AG09309 (cell line): ENCODE results near the gene SMARCB1.

Experiments
- DNase-seq: peaks from one replicate; pipeline ENCODE4 v3.0.0-alpha.2; 2010; ENCODE audit warnings: low read depth
- H3K4me3 ChIP-seq: 2 replicates; pipeline ENCODE4 v1.5.1; 2011; ENCODE audit warnings: mild to moderate bottlenecking, low read depth, low read length, moderate library complexity; ENCODE audit not compliant: control insufficient read depth
- CTCF ChIP-seq: IDR thresholded peaks from 2 replicates; pipeline ENCODE4 v1.5.1; 2011; ENCODE audit warnings: mild to moderate bottlenecking, low read depth, low read length, inconsistent platforms; ENCODE audit not compliant: insufficient read depth, control insufficient read depth; ENCODE audit errors: missing control alignments

The SMARCB1 gene

GRCh38 chr22:23752750-23753149 is 34.0 kb upstream of the SMARCB1 start:
- H3K4me3 ChIP-seq: no peak overlapping the region
- TF ChIP-seq CTCF: no peak
- no peak for DNase-seq

GRCh38 chr22:23753385-23753784 is 33.4 kb upstream of the SMARCB1 start:
- TF ChIP-seq CTCF: no peak
- DNase-seq: no peak
- H3K4me3 ChIP-seq: no peak overlapping the region

GRCh38 chr22:23754220-23754919 is 32.4 kb upstream of the SMARCB1 start, which contains the start of gene VPREB3:
VPREB3 (minus strand) TSS chr22:23754425; CDS start chr22:23754363, 62 bp downstream.
- no peak for DNase-seq
- H3K4me3 ChIP-seq: no peak within 1 kb of the TSS
- no peak for TF ChIP-seq CTCF

GRCh38 chr22:23754980-23755636 is 31.7 kb upstream of the SMARCB1 start:
- TF ChIP-seq CTCF: no peak
- DNase-seq: no peak
- no peak overlapping the region for H3K4me3 ChIP-seq

- H3K4me3 ChIP-seq: no peak overlapping the region
- no peak for DNase-seq
- no peak for TF ChIP-seq CTCF
These were observed 31.1 kb upstream of the SMARCB1 start for GRCh38 chr22:23755711-23756110.

GRCh38 chr22:23756891-23757290 is 29.9 kb upstream of the SMARCB1 start:
- no peak for TF ChIP-seq CTCF
- DNase-seq: no peak
- H3K4me3 ChIP-seq: no peak overlapping the region
